ENCODE data around the gene XBP1.
"Not testable (repeated sequence)": the region's sequence is repeated elsewhere in the genome, so short reads cannot be mapped to it uniquely, and the experiment has no call there.

DNA sequence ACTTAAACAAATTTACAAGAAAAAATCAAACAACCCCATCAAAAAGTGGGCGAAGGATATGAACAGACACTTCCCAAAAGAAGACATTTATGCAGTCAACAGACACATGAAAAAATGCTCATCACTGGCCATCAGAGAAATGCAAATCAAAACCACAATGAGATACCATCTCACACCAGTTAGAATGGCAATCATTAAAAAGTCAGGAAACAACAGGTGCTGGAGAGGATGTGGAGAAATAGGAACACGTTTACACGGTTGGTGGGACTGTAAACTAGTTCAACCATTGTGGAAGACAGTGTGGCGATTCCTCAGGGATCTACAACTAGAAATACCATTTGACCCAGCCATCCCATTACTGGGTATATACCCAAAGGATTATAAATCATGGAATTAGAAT is 26.1 kb upstream of the XBP1 start:
- not testable (repeated sequence) for TF ChIP-seq GFI1 (CRISPR knock-in tag; IDR thresholded peaks at IDR 0.05; ENCODE audit: borderline replicate concordance); DPF2 (CRISPR knock-in tag; IDR thresholded peaks at IDR 0.05; ENCODE audit: borderline replicate concordance, low read depth); SMC3 (IDR thresholded peaks at IDR 0.05; ENCODE audit: low read length); RFX5 (IDR thresholded peaks at IDR 0.05; ENCODE audit: low read depth, low read length)
- TF ChIP-seq, protein P1, sequence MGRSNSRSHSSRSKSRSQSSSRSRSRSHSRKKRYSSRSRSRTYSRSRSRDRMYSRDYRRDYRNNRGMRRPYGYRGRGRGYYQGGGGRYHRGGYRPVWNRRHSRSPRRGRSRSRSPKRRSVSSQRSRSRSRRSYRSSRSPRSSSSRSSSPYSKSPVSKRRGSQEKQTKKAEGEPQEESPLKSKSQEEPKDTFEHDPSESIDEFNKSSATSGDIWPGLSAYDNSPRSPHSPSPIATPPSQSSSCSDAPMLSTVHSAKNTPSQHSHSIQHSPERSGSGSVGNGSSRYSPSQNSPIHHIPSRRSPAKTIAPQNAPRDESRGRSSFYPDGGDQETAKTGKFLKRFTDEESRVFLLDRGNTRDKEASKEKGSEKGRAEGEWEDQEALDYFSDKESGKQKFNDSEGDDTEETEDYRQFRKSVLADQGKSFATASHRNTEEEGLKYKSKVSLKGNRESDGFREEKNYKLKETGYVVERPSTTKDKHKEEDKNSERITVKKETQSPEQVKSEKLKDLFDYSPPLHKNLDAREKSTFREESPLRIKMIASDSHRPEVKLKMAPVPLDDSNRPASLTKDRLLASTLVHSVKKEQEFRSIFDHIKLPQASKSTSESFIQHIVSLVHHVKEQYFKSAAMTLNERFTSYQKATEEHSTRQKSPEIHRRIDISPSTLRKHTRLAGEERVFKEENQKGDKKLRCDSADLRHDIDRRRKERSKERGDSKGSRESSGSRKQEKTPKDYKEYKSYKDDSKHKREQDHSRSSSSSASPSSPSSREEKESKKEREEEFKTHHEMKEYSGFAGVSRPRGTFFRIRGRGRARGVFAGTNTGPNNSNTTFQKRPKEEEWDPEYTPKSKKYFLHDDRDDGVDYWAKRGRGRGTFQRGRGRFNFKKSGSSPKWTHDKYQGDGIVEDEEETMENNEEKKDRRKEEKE (IDR thresholded peaks at IDR 0.05): not testable (repeated sequence)

All from HepG2 (cell line).